Measurements from ENCODE around the gene CXCR4. TPM values are rescaled to one million over a fixed set of nuclear protein-coding genes. Genes with fewer than 3 reads are reported as not detected.

The CXCR4 gene
- total and polyA plus RNA-seq, 9 of the 15 experiments (the other 6 are each of a cell fraction or from before 2014, with no cell fraction given), result 0.07 to 0.45 (median 0.17) TPM; not detected in 3

DNA sequence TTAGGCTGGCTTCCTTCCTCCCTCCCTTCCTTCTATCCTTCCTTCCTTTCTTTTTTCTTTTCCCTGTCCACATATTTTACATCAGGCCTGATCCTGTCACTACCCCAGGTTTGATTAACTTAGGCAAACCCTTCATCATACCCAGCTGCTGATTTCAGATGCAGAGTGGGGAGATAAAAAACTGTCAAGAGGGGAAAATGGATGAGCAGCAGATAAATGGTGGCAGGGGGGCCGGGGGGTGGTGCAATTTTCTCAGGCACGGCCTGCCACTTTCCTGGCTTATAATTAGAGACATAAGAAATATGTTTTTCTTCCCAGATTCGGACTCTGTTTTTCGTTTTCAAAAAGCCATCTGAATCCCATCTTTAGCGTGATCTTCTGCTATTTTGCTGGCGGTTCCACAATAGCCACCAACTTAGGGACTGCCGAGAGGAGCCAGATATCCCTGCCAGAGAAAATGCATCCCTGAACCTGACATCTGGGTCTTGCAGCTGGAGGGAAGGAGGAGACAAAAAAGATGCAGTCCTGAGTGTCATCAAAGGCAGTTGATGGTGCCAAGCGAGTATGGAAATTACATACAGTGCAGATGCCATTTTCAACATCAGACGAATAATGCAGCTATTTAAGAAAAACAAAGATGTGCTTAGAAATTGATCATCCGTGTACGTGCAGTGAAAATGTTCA, 49.9 kb downstream of the CXCR4 start:
- in situ Hi-C loops (cut with MboI) (no loop called here), intact Hi-C loops (cut with micrococcal nuclease) (no loop called here)
- Histone ChIP-seq H3K9me3 (replicated peaks; ENCODE audit: control insufficient read depth, insufficient read depth, low read depth, low read length) (no peaks in the 10 kb centered on the region), H3K9ac (ENCODE audit: insufficient read depth in 1 of 2, low read depth in 2 of 2, low read length in 2 of 2) (no peak overlapping the region), H3K4me2 (ENCODE audit: insufficient read depth, low read length) (no peak overlapping the region), H3K27ac (ENCODE audit: extremely low read depth, low read depth, low read length) (no peak overlapping the region), H3K36me3 (ENCODE audit: control insufficient read depth, insufficient read depth, low read length) (no peaks in the 10 kb centered on the region), H3K4me3 (no peak overlapping the region), H3K4me1 (replicated peaks in 1 of 2; ENCODE audit: control insufficient read depth in 2 of 2, insufficient read depth in 2 of 2, low read length in 2 of 2) (no peaks in the 10 kb centered on the region), H2AFZ (ENCODE audit: low read depth, low read length) (no peak overlapping the region), H3K9me1 (ENCODE audit: control insufficient read depth, insufficient read depth, low read length) (no peaks in the 10 kb centered on the region), H3K79me2 (ENCODE audit: control insufficient read depth, insufficient read depth, low read length) (no peaks in the 10 kb centered on the region), H3K27me3 (ENCODE audit: control insufficient read depth in 2 of 2, insufficient read depth in 2 of 2, low read length in 2 of 2) (peaks cover 0 to 6% of the 10 kb centered on the region in 2 experiments; a peak in 3 of 5 replicates), H4K20me1 (replicated peaks; ENCODE audit: control insufficient read depth, insufficient read depth, low read length) (no peaks in the 10 kb centered on the region; the same call in 1 of the 2 replicates)
- no TSS peak for BruUV-seq (replicated peaks)
- DNase-seq (ENCODE audit: extremely low read depth in 1 of 4, low spot score in 3 of 4) (no peak), FAIRE-seq (no peak), ATAC-seq (no peak)
- 1% methylated on average over 11 of the region's 11 CpGs for WGBS (ENCODE audit: insufficient coverage, low coverage, missing lambda C conversion rate)
- no peak for TF ChIP-seq CXXC5 (CRISPR knock-in tag; IDR thresholded peaks at IDR 0.05)
- TF ChIP-seq ZKSCAN8 (CRISPR knock-in tag; IDR thresholded peaks at IDR 0.05), result no peak
- TF ChIP-seq MEF2D (tag; conservative IDR thresholded peaks at IDR 0.05; ENCODE audit: low read depth), result no peak
- TF ChIP-seq FOXJ3 (CRISPR knock-in tag; IDR thresholded peaks at IDR 0.05), result no peak
- TF ChIP-seq U2AF2 (optimal IDR thresholded peaks at IDR 0.05; ENCODE audit: low read depth, low read length), result no peak
- TF ChIP-seq C11orf30 (IDR thresholded peaks at IDR 0.05; ENCODE audit: low read depth), result no peak
- no peak for TF ChIP-seq ETS2 (tag; IDR thresholded peaks at IDR 0.05; ENCODE audit: borderline replicate concordance, poor library complexity, severe bottlenecking)
- TF ChIP-seq PTRF (tag; IDR thresholded peaks at IDR 0.05), result no peak
- no peak for TF ChIP-seq ZBTB7A (IDR thresholded peaks at IDR 0.05; ENCODE audit: borderline replicate concordance, control insufficient read depth, low read depth, low read length)
- no peak for TF ChIP-seq GATA2 (CRISPR knock-in tag; IDR thresholded peaks at IDR 0.05)
- no peak for TF ChIP-seq POLR2G (IDR thresholded peaks at IDR 0.05; ENCODE audit: low read depth, low read length)
- TF ChIP-seq ZNF695 (CRISPR knock-in tag; IDR thresholded peaks at IDR 0.05), result no peak
- TF ChIP-seq BCL6 (CRISPR knock-in tag; IDR thresholded peaks at IDR 0.05), result no peak
- no peak for TF ChIP-seq ZFPM2 (CRISPR knock-in tag; IDR thresholded peaks at IDR 0.05)
- no peak for TF ChIP-seq SUPT5H (IDR thresholded peaks at IDR 0.05)
- ChIA-PET CTCF (ENCODE audit: low intra/inter-chr PET ratio) (no interaction called here), POLR2A (interaction anchor here (0.6 to 1.2 kb wide), 4 partner anchors 9 to 1187 kb away, joined by 3 to 6 read pairs (median 3); no protein-coding TSS in a partner anchor)

Measured in K562 (cell line).